ENCODE results near the gene EML3. TPM values are rescaled to one million over a fixed set of nuclear protein-coding genes. Genes with fewer than 3 reads are reported as not detected.
"Not testable (repeated sequence)": the region's sequence is repeated elsewhere in the genome, so short reads cannot be mapped to it uniquely, and the experiment has no call there.

Gene EML3
- total RNA-seq, 1 donor from 2014 or later = 164 TPM

- Mint-ChIP-seq H3K4me1 (ENCODE audit: low read depth) (peaks cover 37% of the 10 kb centered on the region), H3K4me3 (peak overlapping the region; percentile 98), H3K27ac (peak overlapping the region; percentile 92), H3K9me3 (no peaks in the 10 kb centered on the region), H3K27me3 (ENCODE audit: insufficient read depth) (no peaks in the 10 kb centered on the region), H3K36me3 (ENCODE audit: low read depth) (peaks cover 57% of the 10 kb centered on the region)
- intact Hi-C loops (cut with micrococcal nuclease) = loop anchor here (1.0 to 5.0 kb wide), 5 partner anchors 16 to 309 kb away; partner anchors contain the start of genes SLC3A2 and TUT1
- no peak for DNase-seq (ENCODE audit: low spot score)
Observed at GRCh38 chr11:62573006-62573591, 39.5 kb downstream of the EML3 start.

- Mint-ChIP-seq H3K27ac (peak overlapping the region; percentile 92), H3K36me3 (ENCODE audit: low read depth) (peaks cover 57% of the 10 kb centered on the region), H3K4me3 (peak overlapping the region; percentile 98), H3K9me3 (no peaks in the 10 kb centered on the region), H3K4me1 (ENCODE audit: low read depth) (peaks cover 38% of the 10 kb centered on the region), H3K27me3 (ENCODE audit: insufficient read depth) (no peaks in the 10 kb centered on the region)
- DNase-seq (ENCODE audit: low spot score) = no peak
- intact Hi-C loops (cut with micrococcal nuclease) = loop anchor here (5.0 kb wide), 1 partner anchor 310 kb away; the partner anchor contains the start of gene SLC3A2
Observed at GRCh38 chr11:62572431-62572830, 40.1 kb downstream of the EML3 start.

- intact Hi-C loops (cut with micrococcal nuclease) = loop anchor here (5.0 kb wide), 1 partner anchor 311 kb away; the partner anchor contains the start of gene SLC3A2
- Mint-ChIP-seq H3K4me3 (peak overlapping the region; percentile 98), H3K36me3 (ENCODE audit: low read depth) (peaks cover 59% of the 10 kb centered on the region), H3K4me1 (ENCODE audit: low read depth) (peaks cover 47% of the 10 kb centered on the region)
- not testable (repeated sequence) for H3K9me3 Mint-ChIP-seq; DNase-seq (ENCODE audit: low spot score); H3K27ac Mint-ChIP-seq; H3K27me3 Mint-ChIP-seq (ENCODE audit: insufficient read depth)
Observed at GRCh38 chr11:62571493-62571892, 41.1 kb downstream of the EML3 start.

GRCh38 chr11:62570903-62571302 lies 41.7 kb downstream of the EML3 start:
- intact Hi-C loops (cut with micrococcal nuclease) = loop anchor here (5.0 kb wide), 1 partner anchor 311 kb away; the partner anchor contains the start of gene SLC3A2
- Mint-ChIP-seq H3K27ac (peak overlapping the region; percentile 40), H3K36me3 (ENCODE audit: low read depth) (peaks cover 64% of the 10 kb centered on the region), H3K4me1 (ENCODE audit: low read depth) (peaks cover 53% of the 10 kb centered on the region), H3K4me3 (peak overlapping the region; percentile 98)
- not testable (repeated sequence) for H3K27me3 Mint-ChIP-seq (ENCODE audit: insufficient read depth); DNase-seq (ENCODE audit: low spot score); H3K9me3 Mint-ChIP-seq

GRCh38 chr11:62569611-62570010 lies 43.0 kb downstream of the EML3 start:
- peaks cover 56% of the 10 kb centered on the region for H3K4me1 Mint-ChIP-seq (ENCODE audit: low read depth)
- H3K36me3 Mint-ChIP-seq (ENCODE audit: low read depth) = peaks cover 70% of the 10 kb centered on the region
- H3K9me3 Mint-ChIP-seq = no peaks in the 10 kb centered on the region
- no peaks in the 10 kb centered on the region for H3K27me3 Mint-ChIP-seq (ENCODE audit: insufficient read depth)
- H3K27ac Mint-ChIP-seq = no peak overlapping the region
- H3K4me3 Mint-ChIP-seq = no peak overlapping the region
- intact Hi-C loops (cut with micrococcal nuclease) = loop anchor here (5.0 kb wide), 1 partner anchor 313 kb away; the partner anchor contains the start of gene SLC3A2
- no peak for DNase-seq (ENCODE audit: low spot score)

- H3K36me3 Mint-ChIP-seq (ENCODE audit: low read depth) = peaks cover 60% of the 10 kb centered on the region
- DNase-seq (ENCODE audit: low spot score) = no peak
- H3K4me3 Mint-ChIP-seq = no peak overlapping the region
- H3K27ac Mint-ChIP-seq = peak overlapping the region; percentile 40
- peaks cover 45% of the 10 kb centered on the region for H3K4me1 Mint-ChIP-seq (ENCODE audit: low read depth)
- H3K9me3 Mint-ChIP-seq = no peaks in the 10 kb centered on the region
- no peaks in the 10 kb centered on the region for H3K27me3 Mint-ChIP-seq (ENCODE audit: insufficient read depth)
- intact Hi-C loops (cut with micrococcal nuclease) = no loop called here
Observed at GRCh38 chr11:62567018-62567633, 45.4 kb downstream of the EML3 start.

GRCh38 chr11:62566247-62566646 lies 46.3 kb downstream of the EML3 start:
- no peak overlapping the region for H3K4me3 Mint-ChIP-seq
- DNase-seq (ENCODE audit: low spot score) = no peak
- peak overlapping the region; percentile 37 for H3K27ac Mint-ChIP-seq
- peaks cover 55% of the 10 kb centered on the region for H3K36me3 Mint-ChIP-seq (ENCODE audit: low read depth)
- no peaks in the 10 kb centered on the region for H3K27me3 Mint-ChIP-seq (ENCODE audit: insufficient read depth)
- intact Hi-C loops (cut with micrococcal nuclease) = no loop called here
- no peaks in the 10 kb centered on the region for H3K9me3 Mint-ChIP-seq
- peaks cover 43% of the 10 kb centered on the region for H3K4me1 Mint-ChIP-seq (ENCODE audit: low read depth)

GRCh38 chr11:62565100-62565802 lies 47.3 kb downstream of the EML3 start:
- Mint-ChIP-seq H3K4me3 (no peak overlapping the region), H3K9me3 (no peaks in the 10 kb centered on the region), H3K36me3 (ENCODE audit: low read depth) (peaks cover 54% of the 10 kb centered on the region), H3K4me1 (ENCODE audit: low read depth) (peaks cover 43% of the 10 kb centered on the region), H3K27me3 (ENCODE audit: insufficient read depth) (no peaks in the 10 kb centered on the region), H3K27ac (peak overlapping the region; percentile 20)
- DNase-seq (ENCODE audit: low spot score) = no peak
- intact Hi-C loops (cut with micrococcal nuclease) = no loop called here

GRCh38 chr11:62561677-62562230 lies 50.8 kb downstream of the EML3 start:
- Mint-ChIP-seq H3K4me1 (ENCODE audit: low read depth) (peaks cover 62% of the 10 kb centered on the region), H3K36me3 (ENCODE audit: low read depth) (peaks cover 58% of the 10 kb centered on the region), H3K27ac (peak overlapping the region; percentile 54)
- intact Hi-C loops (cut with micrococcal nuclease); H3K9me3 Mint-ChIP-seq; H3K4me3 Mint-ChIP-seq; H3K27me3 Mint-ChIP-seq (ENCODE audit: insufficient read depth); DNase-seq (ENCODE audit: low spot score): not testable (repeated sequence)

- H3K27me3 Mint-ChIP-seq (ENCODE audit: insufficient read depth) = no peaks in the 10 kb centered on the region
- peaks cover 47% of the 10 kb centered on the region for H3K36me3 Mint-ChIP-seq (ENCODE audit: low read depth)
- H3K27ac Mint-ChIP-seq = peak overlapping the region; percentile 41
- peak; percentile 62 for DNase-seq (ENCODE audit: low spot score)
- H3K4me1 Mint-ChIP-seq (ENCODE audit: low read depth) = peaks cover 62% of the 10 kb centered on the region
- H3K4me3 Mint-ChIP-seq = no peak overlapping the region
- intact Hi-C loops (cut with micrococcal nuclease) = loop anchor here (1.0 kb wide), 4 partner anchors 15 to 166 kb away; no protein-coding TSS in a partner anchor
- H3K9me3 Mint-ChIP-seq = no peaks in the 10 kb centered on the region
Observed at GRCh38 chr11:62560566-62561103, 51.9 kb downstream of the EML3 start.

- H3K36me3 Mint-ChIP-seq (ENCODE audit: low read depth) = peaks cover 42% of the 10 kb centered on the region
- intact Hi-C loops (cut with micrococcal nuclease) = loop anchor here (1.0 to 5.0 kb wide), 6 partner anchors 14 to 592 kb away; partner anchors contain the start of gene FTH1
Observed at GRCh38 chr11:62559626-62560025, 52.9 kb downstream of the EML3 start.

GRCh38 chr11:62559204-62559603 lies 53.4 kb downstream of the EML3 start:
- peaks cover 72% of the 10 kb centered on the region for H3K4me1 Mint-ChIP-seq (ENCODE audit: low read depth)
- peaks cover 45% of the 10 kb centered on the region for H3K36me3 Mint-ChIP-seq (ENCODE audit: low read depth)
- no peaks in the 10 kb centered on the region for H3K9me3 Mint-ChIP-seq
- intact Hi-C loops (cut with micrococcal nuclease) = loop anchor here (5.0 kb wide), 2 partner anchors 298 to 592 kb away; partner anchors contain the start of gene FTH1
- peak overlapping the region; percentile 74 for H3K27ac Mint-ChIP-seq
- H3K27me3 Mint-ChIP-seq (ENCODE audit: insufficient read depth) = no peaks in the 10 kb centered on the region
- DNase-seq (ENCODE audit: low spot score) = no peak
- H3K4me3 Mint-ChIP-seq = peak overlapping the region; percentile 53

More at GRCh38 chr11:62559626-62560025, 52.9 kb downstream of the EML3 start:
- peak overlapping the region; percentile 53 for H3K4me3 Mint-ChIP-seq
- peaks cover 68% of the 10 kb centered on the region for H3K4me1 Mint-ChIP-seq (ENCODE audit: low read depth)
- DNase-seq (ENCODE audit: low spot score); H3K27me3 Mint-ChIP-seq (ENCODE audit: insufficient read depth); H3K9me3 Mint-ChIP-seq: not testable (repeated sequence)
- peak overlapping the region; percentile 74 for H3K27ac Mint-ChIP-seq

Data from activated T-helper 1 cell treated with anti-CD3 and anti-CD28 coated beads, Interleukin-12 subunit alpha, Interleukin-12 subunit beta, Interleukin-2, Interleukin-4 antibody, amounts not matched to agents 30 ng/mL and 10 ng/mL and 1 ng/mL, durations not matched to agents 14 hours and 24 hours and 36 hours (primary cell).